Fibroblast of gingiva (primary cell): ENCODE results near the gene IGIP.
A peak's percentile ranks its signal among the peaks of the same experiment; 100 is the strongest.

Source experiments
- DNase-seq: peaks from one replicate; pipeline ENCODE4 v3.0.0-alpha.2; 2011; ENCODE audit warnings: low read depth

IGIP gene

DNA sequence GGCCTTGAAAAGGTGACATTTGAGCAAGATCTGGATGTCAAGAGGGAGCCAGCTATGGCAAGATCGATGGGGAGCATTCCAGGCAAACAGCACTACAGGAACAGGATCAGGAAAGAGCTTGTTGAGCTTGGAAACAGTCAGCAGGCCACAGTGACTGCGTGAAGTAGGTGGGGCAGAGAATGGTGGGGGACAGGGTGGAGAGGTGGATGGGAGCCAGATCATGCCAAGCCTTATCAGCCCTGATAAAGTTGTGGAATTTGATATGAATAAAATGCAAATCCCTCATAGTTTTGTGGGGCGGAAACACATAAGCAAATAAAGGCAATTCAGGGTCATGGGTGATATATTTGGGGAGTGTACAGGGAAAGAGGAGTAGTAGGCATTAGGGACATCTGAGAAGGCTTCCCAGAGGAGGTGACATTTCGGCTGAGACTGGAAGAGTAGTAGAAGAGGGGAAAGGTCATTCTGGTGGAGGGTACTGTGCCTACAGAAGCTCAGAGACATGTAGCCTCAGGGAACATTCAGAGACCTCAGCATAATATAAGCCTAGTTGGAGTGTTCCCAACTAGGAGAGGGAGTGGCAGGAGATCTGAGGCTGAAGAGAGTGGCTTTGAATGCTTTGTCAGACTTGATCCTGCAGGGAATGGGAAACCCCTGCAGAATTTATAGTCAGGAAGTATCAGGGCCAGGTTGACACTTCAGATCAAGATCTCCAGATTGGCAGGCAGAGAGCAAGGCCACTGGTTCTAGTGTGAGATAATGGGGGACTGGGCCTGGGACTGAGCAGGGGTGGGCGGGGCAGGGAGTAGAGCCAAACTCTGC is 39.6 kb downstream of the IGIP start:
- DNase-seq, result no peak

- no peak for DNase-seq
Observed at GRCh38 chr5:140165923-140166270, 40.2 kb downstream of the IGIP start.

GRCh38 chr5:140166911-140167310 is 41.2 kb downstream of the IGIP start:
- DNase-seq, result no peak

DNA sequence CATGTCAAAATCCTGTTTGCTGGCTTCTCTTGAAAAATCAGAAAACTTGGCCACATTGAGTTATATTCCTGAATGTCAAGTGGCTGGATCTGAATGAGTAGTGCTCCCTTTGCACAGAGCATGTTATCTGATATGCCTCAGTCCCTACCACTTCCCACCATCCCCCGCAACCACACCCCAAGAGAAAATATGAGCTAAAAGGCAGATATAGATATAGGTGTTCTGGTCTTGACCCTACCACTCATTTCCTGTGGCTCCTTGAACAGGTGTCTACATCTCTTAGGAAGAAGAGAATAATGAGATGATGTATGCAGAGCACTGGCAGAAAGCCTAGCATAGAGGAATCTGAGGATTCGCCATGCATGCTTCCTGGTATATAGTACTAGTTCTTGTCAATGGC is 42.6 kb downstream of the IGIP start:
- no peak for DNase-seq

DNA sequence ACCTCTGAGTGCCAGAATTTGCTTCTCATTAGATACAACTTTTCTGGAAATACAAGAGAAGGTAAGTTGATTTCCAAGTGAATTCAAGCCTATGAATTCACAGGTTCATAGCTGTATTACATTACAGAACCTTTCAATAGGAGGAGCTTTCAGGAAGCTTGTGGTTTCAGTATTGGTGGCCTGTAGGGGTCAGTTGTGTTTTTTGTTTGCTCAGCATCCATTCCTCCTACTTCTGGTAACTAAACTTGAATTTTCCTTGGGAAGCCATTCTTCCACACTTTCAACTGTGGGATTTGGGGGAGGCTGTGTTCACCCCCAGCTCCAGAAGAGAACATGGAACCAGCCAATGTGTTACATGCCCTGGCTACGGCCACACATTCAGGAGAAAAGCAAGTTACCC is 43.7 kb downstream of the IGIP start:
- no peak for DNase-seq

GRCh38 chr5:140172483-140172882 is 46.7 kb downstream of the IGIP start:
- DNase-seq, result no peak

DNA sequence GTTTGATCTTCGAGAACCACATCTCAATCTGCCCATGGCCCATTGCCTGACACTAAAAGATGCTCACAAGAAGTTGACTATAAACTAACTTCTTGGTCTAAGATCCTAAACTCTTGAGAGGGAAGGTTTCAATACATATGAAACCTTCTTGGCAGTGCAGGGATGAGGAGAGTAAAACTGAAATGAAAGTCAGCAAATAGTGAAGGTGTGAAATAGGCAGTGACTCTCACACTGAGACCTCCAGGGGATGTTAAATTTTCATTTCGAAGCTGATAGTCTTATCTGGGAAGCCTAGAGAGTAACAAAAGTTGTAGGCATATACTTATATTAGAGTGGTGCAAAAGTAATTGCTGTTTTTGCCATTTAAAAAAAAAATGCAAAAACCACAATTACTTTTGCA is 48.3 kb downstream of the IGIP start:
- no peak for DNase-seq

DNA sequence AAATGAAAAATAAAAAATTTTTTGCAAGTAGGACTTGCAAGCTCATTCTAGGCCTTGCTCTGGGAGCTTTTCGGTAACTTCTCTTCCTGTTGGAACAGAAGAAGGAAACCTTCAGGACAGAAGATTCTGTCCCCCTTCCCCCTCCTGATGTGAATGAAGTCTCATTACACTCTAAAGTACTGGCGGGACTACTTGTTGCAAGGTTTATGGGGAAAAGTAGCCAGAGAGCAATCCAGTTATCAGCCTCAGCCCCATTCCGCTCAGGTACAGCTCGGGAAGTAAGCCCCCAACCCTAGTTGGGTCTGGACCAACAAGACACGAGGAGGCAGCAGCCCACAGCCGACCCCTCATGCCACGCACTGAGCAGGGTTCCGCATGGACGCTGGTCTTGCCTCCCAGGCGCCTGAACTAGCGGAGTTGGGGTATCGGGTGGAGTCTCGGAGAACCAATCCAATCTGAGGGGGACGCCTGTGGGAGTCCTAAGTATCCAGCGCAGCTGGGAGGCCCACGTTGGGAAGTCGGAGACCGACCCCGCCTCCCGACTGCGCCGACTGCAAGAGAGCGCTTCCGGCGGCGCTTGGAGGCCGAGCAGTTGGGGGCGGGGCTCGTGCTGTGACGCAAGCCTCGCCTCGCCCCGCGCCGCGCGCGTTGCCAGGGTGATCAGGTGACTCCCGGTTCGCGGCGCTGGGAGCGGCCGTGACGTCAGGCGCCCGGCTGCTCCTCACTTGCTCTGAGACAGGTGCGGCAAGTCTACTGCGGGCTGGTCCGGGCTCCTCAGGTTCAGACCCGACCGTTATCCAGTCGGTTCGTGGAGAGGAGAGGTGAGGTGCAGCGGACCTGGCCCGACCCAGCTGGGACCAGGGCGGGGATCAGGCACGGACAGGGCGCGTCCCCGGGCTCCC is 49.0 kb downstream of the IGIP start, which contains the start of gene CYSTM1:
TSS of gene CYSTM1 (plus strand) at position 724 of the 902 bp plus-strand sequence. CDS start 19,278 bp downstream, outside the sequence.
- peak; percentile 94 for DNase-seq

DNA sequence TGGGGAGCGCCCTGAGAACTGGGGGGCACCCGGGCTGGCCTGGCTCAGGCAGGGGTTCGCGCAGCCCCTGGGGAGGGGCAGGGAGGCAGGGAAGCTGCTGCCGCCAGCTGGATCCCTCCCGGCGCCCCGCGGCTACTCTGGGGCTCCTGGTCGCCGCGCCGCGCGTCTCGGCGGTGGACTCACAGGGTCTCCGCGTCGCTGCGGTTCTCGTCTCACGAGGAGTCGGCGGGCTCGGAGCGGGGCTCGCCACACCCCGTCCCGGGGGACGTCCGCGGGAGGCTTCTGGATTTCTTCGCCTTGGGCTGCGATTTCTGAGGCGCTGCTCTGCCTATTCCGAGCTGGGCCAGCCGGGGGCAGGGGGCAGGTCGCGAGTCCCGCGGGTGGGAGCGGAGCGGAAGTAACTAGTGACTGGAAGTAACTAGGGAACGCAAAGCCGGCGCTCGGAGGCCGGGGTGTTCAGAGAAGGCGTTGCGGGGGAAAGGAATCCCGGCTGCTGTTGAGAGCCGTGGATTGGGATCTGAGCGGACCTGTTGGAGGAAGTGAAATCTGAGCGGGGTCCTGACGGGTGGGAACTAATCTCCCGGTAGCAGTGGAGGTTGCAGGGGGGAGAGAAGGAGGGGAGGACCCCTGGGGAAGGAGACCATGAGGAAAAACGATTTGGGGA is 49.8 kb downstream of the IGIP start:
- DNase-seq, result peak; percentile 79

GRCh38 chr5:140176031-140176387 is 50.3 kb downstream of the IGIP start:
- DNase-seq, result no peak

DNA sequence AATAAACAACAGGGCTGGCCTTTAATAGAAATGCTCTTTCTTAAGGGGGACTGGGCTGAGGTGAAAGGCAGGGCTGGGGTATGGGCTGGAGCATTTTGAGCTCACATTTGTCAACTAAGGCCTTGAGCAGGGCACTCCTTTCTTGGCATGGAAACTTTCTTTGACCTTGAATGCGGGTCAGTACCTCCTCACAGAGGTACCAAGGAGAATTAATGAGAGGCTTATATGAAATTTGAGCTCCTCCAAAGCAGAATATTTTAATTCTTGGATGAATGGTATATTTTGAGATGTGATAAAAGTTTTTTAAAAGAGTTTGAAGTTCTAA is 52.3 kb downstream of the IGIP start:
- no peak for DNase-seq

- no peak for DNase-seq
Observed at GRCh38 chr5:140178482-140179116, 52.9 kb downstream of the IGIP start.
